NCI-H2029 treated with DMSO at 0.1 percent for 48 hours (cell line): ENCODE results near the gene RBPMS2.

ENCODE experiments used
- DNase-seq: peaks from one replicate; lab custom pipeline; 2025; lab: John Stamatoyannopoulos, UW

The RBPMS2 gene

DNA sequence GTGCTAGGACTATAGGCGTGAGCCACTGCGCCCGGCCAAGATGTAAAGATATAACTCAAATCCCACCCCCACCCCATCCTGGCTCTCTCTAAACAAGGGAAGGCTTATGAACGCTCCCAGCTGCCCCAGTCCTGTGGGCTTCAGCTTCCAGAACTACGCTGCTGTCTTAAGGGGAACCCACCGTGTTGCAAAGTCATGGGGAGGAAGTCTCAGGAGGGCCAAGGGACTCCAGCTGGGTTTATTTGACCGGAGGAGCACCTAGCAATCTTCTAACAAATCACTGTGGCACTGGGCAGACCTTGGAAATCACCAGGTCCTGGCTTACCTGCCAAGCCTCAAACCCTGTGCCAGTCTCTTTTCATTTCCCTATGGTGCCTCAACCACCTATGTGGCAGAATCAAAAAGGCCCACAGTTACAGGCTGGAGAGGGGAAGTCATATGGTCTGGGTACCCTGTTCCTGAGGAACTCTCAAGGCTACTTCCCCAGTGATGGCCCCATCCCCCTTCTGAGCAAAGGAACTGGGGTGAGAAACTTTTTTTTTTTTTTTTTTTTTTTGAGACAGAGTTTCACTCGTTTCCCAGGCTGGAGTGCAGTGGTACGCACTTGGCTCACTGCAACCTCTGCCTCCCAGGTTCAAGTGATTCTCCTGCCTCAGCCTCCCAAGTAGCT, 83.4 kb downstream of the RBPMS2 start:
- DNase-seq, result no peak

DNA sequence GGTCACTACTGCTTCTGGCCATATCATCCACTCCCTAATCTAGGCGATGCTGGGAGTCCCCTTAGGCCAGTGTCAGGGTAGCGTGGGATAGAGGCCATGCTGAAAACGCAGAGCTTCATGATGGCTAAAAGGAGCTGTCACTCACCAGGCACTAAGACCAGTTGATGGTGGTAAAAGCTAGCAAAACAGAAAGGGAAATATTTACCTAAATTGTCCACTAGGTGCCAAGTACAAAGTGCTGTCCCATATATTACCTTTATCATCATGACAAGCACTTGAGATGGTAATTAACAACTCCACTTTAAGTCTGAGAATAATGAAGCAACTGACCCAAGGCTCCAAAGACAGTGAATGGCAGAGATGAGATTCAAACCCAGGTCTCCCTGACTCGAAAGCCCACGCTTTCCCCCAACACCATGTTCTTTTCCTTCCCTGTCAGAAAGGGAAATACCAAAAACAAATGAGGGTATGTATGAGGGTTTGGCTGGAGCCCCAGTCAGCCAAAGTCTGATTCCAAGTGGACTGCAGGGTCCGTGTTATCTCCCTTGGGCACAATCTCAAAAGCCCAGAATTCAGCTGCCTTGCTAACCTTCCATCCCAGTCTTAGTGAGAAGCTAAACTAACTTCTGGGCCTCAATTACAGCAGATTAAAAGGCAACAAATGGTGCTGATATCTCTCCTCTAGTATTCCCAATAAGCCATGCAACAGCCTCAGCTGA, 84.7 kb downstream of the RBPMS2 start:
- no peak for DNase-seq

DNA sequence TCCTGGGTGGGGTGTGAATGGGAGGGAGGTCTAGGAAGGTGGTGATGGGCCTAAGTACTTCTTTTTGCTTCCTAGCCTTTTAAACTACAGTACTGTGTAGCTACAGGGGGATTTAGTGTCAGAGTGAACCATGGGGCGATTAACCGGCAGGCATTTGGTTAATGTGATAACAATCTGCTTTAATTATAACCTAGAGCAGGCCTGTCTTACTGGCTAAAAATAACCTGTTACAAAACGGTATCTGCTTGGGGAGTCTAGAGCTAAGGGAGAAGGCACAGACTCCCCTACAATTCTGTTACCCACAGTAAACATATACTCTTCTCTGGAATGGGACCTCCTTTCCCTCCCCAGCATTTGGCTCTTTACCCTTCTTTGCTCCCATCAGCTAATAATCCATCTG, 85.4 kb downstream of the RBPMS2 start:
- DNase-seq, result no peak
